B cell (primary cell): Measurements from ENCODE around the gene LDLRAD2.

Experiments used
- CTCF ChIP-seq: fragments of 200-600 bp; IDR thresholded peaks from one replicate; pipeline ENCODE4 v1.8.0; 2022; ENCODE audit warnings: antibody characterized with exemption, mild to moderate bottlenecking
- EZH2 ChIP-seq: IDR thresholded peaks from 2 replicates; pipeline ENCODE4 v1.6.1; 2012; ENCODE audit warnings: borderline replicate concordance, low read depth, mild to moderate bottlenecking, moderate library complexity, low read length; ENCODE audit not compliant: insufficient read depth, poor library complexity, severe bottlenecking

GRCh38 chr1:21857840-21858670, 46.0 kb downstream of the LDLRAD2 start:
- TF ChIP-seq EZH2 = no peak
- TF ChIP-seq CTCF = no peak
